Subcutaneous abdominal adipose tissue (tissue), 5 donors: ENCODE data around the gene GLYATL1B.
"Not testable (repeated sequence)": the region's sequence is repeated elsewhere in the genome, so short reads cannot be mapped to it uniquely, and the experiment has no call there.

Experiments
- H3K27ac ChIP-seq: one replicate; pipeline ENCODE4 v1.7.0; 2013; ENCODE audit warnings: low read depth, mild to moderate bottlenecking, inconsistent platforms, low read length, moderate library complexity
- H3K27me3 ChIP-seq, 5 donors: one replicate each; pipeline ENCODE4 v1.7.0; 2013; ENCODE audit warnings: low read length in 5 of 5, inconsistent platforms in 1 of 5; ENCODE audit not compliant: control insufficient read depth in 5 of 5, insufficient read depth in 4 of 5
- H3K36me3 ChIP-seq, 5 donors: one replicate each; pipeline ENCODE4 v1.7.0; 2013; ENCODE audit warnings: low read length in 5 of 5; ENCODE audit not compliant: control insufficient read depth in 5 of 5, insufficient read depth in 5 of 5
- H3K4me1 ChIP-seq, 5 donors: one replicate each; pipeline ENCODE4 v1.7.0; 2013; ENCODE audit warnings: low read length in 5 of 5, mild to moderate bottlenecking in 3 of 5, moderate library complexity in 1 of 5; ENCODE audit not compliant: control insufficient read depth in 5 of 5, insufficient read depth in 5 of 5
- H3K4me3 ChIP-seq, 5 donors: one replicate each; pipeline ENCODE4 v1.7.0; 2013; ENCODE audit warnings: low read length in 5 of 5, low read depth in 1 of 5
- H3K9ac ChIP-seq, 5 donors: one replicate each; pipeline ENCODE4 v1.7.0; 2013; ENCODE audit warnings: low read length in 5 of 5, mild to moderate bottlenecking in 4 of 5, moderate library complexity in 3 of 5
- H3K9me3 ChIP-seq, 5 donors: one replicate each; pipeline ENCODE4 v1.7.0; 2013; ENCODE audit warnings: low read length in 5 of 5; ENCODE audit not compliant: control insufficient read depth in 5 of 5
- donor health status: healthy.
- donor health status: healthy.
- donor health status: healthy.
- donor health status: healthy.
- donor health status: healthy.

GLYATL1B gene

DNA sequence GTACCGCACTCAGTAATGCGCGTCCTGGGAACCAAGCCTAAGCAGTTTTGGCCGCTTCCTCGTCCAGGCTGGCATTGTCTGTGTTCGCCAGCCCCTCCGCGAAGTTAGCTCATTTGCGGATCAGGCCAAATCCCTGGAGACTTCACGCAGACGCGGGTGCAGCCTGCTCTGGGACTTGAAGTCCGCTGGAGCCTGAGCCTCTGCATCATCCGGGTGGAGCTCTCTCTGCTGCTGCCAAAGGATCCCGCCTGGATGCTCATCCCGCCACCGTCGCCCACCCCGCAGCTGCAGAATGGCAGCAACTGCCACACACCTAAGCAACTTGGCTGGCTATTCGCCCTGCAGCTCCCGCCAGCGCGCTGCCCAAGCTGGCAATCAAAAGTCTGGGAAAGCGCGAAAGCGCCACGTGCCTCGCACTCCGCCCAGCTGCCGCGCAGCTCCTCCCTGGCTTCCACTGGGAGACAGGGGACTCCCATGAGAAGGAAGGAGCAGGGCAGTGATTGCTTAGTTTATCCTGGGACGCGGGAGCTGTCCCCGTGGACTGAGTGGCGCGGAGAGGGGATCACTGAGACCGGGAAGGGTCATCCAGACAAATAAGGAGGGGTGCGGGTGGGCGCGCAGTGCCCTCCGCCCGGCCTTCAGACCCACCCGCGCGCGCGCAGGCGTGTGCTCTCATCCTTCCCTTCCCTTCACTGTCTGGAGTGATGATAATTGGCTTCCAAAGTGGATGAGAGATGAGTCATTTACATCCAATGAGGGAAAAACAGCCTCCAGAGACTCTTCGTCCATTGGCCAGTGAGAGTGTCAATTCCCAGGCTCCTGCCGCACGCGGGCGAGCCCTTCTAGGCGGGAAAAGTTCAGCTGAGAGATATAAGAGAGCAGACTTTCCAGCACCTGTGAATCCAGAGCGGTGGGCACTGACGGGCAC is 23.2 kb upstream of the GLYATL1B start:
- H3K9ac ChIP-seq, result no peak overlapping the region
- peaks cover 7 to 14% (median 12%) of the 10 kb centered on the region in 5 donors for H3K27me3 ChIP-seq
- H3K9me3 ChIP-seq, result no peaks in the 10 kb centered on the region
- H3K4me1 ChIP-seq, result peaks cover 0 to 6% (median 5%) of the 10 kb centered on the region in 5 donors
- H3K4me3 ChIP-seq, result no peak overlapping the region
- no peak overlapping the region for H3K27ac ChIP-seq
- no peaks in the 10 kb centered on the region for H3K36me3 ChIP-seq

DNA sequence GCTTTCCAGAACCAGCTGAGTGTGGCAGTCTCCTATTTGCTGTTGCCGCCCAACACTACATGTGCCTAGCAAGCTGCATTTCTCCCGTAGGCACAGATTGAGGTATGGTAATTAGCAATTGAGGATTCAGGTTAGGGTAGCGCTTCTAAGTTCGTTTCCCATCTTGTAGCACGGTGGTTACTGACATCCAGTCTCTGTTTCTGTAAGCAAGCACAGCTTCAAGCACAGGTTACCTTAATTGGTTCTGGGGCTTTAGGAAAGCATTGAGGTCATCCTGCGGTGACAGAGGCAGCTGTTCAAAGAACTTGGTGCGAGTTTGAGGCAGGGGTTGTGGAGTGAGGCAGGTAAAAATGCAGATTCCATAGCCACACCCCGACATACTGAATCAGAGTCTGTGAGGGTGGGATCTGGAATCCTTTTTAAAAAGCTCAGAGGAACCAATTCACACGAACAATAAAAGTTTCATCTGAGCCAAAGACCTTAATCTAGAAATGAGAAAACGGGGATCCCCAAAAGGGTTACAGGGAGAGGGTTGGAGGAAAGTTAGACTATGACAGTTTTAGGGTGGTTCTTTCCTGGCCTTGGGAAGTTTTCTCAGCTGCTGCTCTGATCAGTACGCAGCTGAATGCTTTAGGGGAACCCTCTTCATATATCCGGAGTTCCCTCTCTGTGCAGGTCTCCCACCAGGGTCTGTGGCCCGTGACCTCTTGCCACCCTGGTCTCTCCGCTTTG is 21.9 kb upstream of the GLYATL1B start:
- peaks cover 7 to 14% (median 12%) of the 10 kb centered on the region in 5 donors for H3K27me3 ChIP-seq
- H3K27ac ChIP-seq, H3K36me3 ChIP-seq, H3K9me3 ChIP-seq, H3K4me1 ChIP-seq, H3K9ac ChIP-seq, H3K4me3 ChIP-seq: not testable (repeated sequence)

DNA sequence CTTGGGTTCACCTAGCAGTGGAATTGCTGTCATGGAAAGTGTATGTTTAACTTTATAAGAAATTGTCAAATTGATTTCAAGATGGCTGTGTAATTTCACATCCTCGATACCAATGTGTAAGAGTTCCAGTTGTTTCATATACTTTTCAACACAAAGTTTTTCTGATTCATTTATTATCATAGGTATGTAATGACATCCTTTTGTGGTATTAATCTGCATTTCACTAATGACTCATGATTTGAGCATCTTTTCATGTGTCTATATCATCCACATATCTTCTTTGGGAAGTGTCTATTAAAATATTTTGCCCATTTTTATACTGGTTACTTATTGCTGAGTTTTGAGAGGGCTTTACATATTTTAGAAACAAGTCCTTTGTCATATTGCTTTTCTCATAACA is 17.0 kb upstream of the GLYATL1B start:
- Histone ChIP-seq H3K27ac (no peak overlapping the region), H3K27me3 (peaks cover 0 to 8% (median 2%) of the 10 kb centered on the region in 5 donors), H3K4me3 (no peak overlapping the region), H3K4me1 (no peaks in the 10 kb centered on the region), H3K9ac (no peak overlapping the region), H3K9me3 (no peaks in the 10 kb centered on the region), H3K36me3 (no peaks in the 10 kb centered on the region)

DNA sequence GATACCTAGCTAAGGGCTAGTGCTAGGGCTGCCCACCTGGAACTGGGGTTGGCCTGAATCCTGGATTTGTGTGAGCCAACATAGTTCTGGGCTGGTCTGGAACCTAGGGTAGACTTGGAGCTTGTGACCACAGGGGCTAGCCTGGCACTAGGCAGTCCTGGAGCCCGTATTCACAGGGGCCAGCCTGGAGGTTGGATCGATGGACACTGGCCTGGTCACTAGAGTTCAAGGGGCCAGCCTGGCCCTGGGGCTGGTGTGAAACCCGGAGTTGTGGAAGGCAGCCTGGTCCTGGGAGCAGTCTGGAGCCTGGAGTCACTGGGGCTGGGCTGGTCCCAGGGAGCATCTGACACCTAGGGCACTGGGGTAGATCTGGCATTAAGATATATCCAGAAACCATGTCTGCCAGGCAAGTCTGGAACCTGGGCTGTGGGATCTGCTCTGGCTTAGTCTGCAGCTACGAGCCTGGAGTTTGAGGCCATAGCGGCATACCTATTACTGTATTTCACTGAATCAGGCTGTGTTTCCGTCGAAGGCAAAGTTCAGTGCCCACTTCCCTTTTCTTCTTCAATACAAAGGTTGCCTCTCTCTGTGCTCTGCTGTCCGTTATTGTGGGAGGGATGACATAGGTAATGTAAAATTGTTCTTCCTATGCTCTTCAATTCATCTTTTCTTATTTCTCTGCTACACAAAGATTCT is 9.1 kb upstream of the GLYATL1B start:
- H3K9me3 ChIP-seq, result no peaks in the 10 kb centered on the region
- peaks cover 0 to 14% (median 6%) of the 10 kb centered on the region in 5 donors for H3K27me3 ChIP-seq
- H3K36me3 ChIP-seq, result no peaks in the 10 kb centered on the region
- no peak overlapping the region for H3K27ac ChIP-seq
- peaks cover 0 to 2% (median 0%) of the 10 kb centered on the region in 5 donors for H3K4me1 ChIP-seq
- no peak overlapping the region for H3K9ac ChIP-seq
- no peak overlapping the region for H3K4me3 ChIP-seq

DNA sequence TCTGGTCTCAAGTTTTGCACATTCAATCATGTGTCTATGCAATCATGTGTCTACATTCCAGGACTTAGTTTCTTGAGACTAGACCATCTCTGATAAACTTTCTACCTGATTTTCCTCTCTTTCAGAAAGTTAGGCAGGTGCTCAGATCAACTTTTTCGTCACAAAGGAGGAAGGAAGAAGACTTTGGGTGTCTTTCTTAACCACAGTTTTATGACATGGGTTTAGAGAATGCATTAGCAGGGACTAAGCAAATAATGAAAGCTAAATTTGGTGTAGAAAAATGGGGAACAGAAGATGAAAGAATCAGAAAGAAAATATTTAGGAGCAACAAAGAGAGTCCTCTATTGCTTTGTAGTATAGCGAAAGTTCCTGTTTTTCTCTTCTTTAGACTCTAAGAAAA is 7.7 kb upstream of the GLYATL1B start:
- H3K9me3 ChIP-seq, result no peaks in the 10 kb centered on the region
- no peaks in the 10 kb centered on the region for H3K36me3 ChIP-seq
- H3K27me3 ChIP-seq, result peaks cover 0 to 14% (median 6%) of the 10 kb centered on the region in 5 donors
- H3K9ac ChIP-seq, result no peak overlapping the region
- H3K4me1 ChIP-seq, result peaks cover 0 to 2% (median 0%) of the 10 kb centered on the region in 5 donors
- no peak overlapping the region for H3K4me3 ChIP-seq
- no peak overlapping the region for H3K27ac ChIP-seq

DNA sequence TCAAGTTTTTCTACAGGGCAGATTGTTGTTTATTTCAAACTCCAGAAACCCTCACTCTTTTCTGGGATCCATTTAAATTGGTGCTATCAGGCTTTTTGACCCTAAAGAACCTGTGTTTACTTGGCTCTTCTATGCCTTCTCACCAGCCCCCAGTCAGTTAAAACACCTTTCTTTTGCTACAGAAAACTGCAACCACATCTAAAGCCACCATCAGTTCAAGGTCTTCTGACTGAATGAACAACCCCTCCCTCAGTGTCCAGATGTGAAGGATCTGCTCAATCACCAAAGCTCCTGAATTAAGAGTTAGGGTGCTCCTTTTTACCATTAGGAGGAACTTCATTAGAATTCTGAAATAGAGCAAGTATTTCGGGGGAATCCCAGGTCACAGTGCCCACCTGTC is 7.0 kb upstream of the GLYATL1B start:
- Histone ChIP-seq H3K4me3 (no peak overlapping the region), H3K9ac (no peak overlapping the region), H3K27me3 (peaks cover 0 to 14% (median 6%) of the 10 kb centered on the region in 5 donors), H3K9me3 (no peaks in the 10 kb centered on the region), H3K36me3 (no peaks in the 10 kb centered on the region), H3K4me1 (peaks cover 0 to 2% (median 0%) of the 10 kb centered on the region in 5 donors), H3K27ac (no peak overlapping the region)

DNA sequence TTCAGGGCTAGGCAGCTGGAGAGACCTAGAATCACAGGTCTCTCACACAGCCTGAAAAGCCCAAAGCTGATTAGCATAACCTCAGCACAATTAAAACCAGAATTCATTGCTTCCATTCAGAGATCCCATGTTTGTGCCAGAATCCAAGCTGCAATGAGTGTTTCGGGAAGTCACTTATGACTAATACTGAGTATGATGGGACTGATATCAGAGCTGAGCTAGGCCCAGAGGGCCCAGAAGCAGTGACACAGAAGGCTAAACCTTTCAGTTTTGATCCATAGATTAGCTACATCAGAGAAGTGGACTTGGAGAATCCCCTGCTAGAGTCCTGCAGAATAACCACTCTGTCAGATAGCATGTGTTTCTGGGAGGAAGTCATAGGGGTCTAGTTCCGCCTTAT is 5.7 kb upstream of the GLYATL1B start:
- not testable (repeated sequence) for H3K9ac ChIP-seq, H3K9me3 ChIP-seq, H3K4me1 ChIP-seq, H3K36me3 ChIP-seq, H3K27ac ChIP-seq, H3K4me3 ChIP-seq
- H3K27me3 ChIP-seq, result peaks cover 0 to 14% (median 6%) of the 10 kb centered on the region in 5 donors

DNA sequence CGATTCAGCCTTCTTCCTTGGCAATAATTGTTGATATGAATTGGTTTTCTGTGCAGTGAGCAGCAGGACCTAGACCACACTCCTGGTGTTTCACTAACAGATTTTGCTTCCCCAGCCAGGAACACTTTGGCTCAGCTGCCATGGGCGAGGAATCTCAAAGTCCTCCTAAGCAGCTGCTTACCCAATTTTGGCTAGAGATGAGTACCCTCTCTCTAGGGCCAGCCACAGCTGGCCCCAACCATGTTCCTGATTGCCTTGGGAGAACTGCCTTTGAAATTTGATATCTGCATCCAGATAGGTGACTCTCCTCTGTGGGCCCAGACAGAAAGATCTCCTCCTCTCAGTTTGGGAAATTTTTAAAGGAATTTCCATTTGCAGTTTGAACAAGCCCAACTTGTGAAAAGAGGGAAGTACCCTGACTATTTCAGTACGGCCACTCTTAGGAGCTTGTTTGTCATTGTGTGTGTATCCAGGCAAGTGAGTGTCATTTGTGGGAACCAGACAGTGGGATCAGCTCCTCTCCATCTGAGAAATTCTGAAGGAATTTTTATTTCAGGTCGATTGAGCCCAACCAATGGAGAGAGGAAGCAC is 4.6 kb upstream of the GLYATL1B start:
- H3K9me3 ChIP-seq, H3K27ac ChIP-seq, H3K4me3 ChIP-seq, H3K27me3 ChIP-seq, H3K4me1 ChIP-seq, H3K9ac ChIP-seq, H3K36me3 ChIP-seq: not testable (repeated sequence)

DNA sequence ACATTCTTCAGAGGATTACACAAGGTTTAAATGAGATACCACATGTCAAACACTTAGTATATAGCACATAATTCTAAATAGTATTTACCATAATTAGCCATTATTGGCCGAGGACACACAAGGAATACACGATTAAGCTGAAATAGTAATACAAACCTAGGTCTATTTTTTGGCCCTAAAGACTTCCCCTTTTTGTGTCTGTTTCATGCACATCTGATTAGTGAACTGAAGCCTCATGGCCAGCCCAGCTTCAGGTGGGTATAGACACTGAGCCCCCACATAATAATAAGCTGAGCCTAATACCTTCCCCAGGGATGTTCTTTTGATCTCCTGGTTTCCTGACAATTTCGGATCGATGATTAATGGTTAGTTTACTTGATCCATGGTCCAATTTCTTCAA is 2.1 kb downstream of the GLYATL1B start:
- Histone ChIP-seq H3K9me3 (no peaks in the 10 kb centered on the region), H3K4me1 (no peaks in the 10 kb centered on the region), H3K27ac (no peak overlapping the region), H3K36me3 (no peaks in the 10 kb centered on the region), H3K4me3 (no peak overlapping the region), H3K9ac (no peak overlapping the region), H3K27me3 (no peaks in the 10 kb centered on the region)
